DND-41 (cell line): ENCODE measurements around the gene ERBB4.

Experiments
- ATAC-seq: fragments of 200-7000 bp; cut with Tn5 transposase; 3 replicates; pipeline ENCODE4 v1.9.1; 2021; ENCODE audit warnings: low read depth; ENCODE audit not compliant: insufficient read depth
- DNase-seq: peaks from one replicate; pipeline ENCODE4 v3.0.0-alpha.2; 2020
- H2AFZ ChIP-seq: 2 replicates; pipeline ENCODE4 v1.6.0; 2012; ENCODE audit warnings: low read depth, low read length
- H3K27ac ChIP-seq: 2 replicates; pipeline ENCODE4 v1.5.1; 2012; ENCODE audit warnings: low read length, inconsistent platforms
- H3K27me3 ChIP-seq: fragments of 200-600 bp; sonication (generic); 2 replicates; pipeline ENCODE4 v1.6.0; 2012; ENCODE audit warnings: low read length, mild to moderate bottlenecking, inconsistent platforms; ENCODE audit not compliant: insufficient read depth, poor library complexity
- H3K36me3 ChIP-seq: 2 replicates; pipeline ENCODE4 v1.5.1; 2012; ENCODE audit warnings: low read length, inconsistent platforms; ENCODE audit not compliant: insufficient read depth
- H3K4me1 ChIP-seq: 2 replicates; pipeline ENCODE4 v1.5.1; 2012; ENCODE audit warnings: mild to moderate bottlenecking, low read length; ENCODE audit not compliant: insufficient read depth
- H3K4me2 ChIP-seq: 2 replicates; pipeline ENCODE4 v1.6.0; 2012; ENCODE audit warnings: mild to moderate bottlenecking, moderate library complexity, low read length, inconsistent platforms; ENCODE audit not compliant: insufficient read depth
- H3K4me3 ChIP-seq, 2 experiments: fragments of 200-600 bp in 1 of 2; shearing (Covaris generic) in 1 of 2; 2 replicates each; pipeline ENCODE4 v1.5.1; 2012 to 2016; ENCODE audit warnings: inconsistent platforms in 2 of 2, low read length in 2 of 2, mild to moderate bottlenecking in 2 of 2, low read depth in 1 of 2, moderate library complexity in 1 of 2
- H3K79me2 ChIP-seq: 2 replicates; pipeline ENCODE4 v1.6.0; 2012; ENCODE audit warnings: low read length, inconsistent platforms; ENCODE audit not compliant: insufficient read depth
- H3K9ac ChIP-seq: 2 replicates; pipeline ENCODE4 v1.6.0; 2012; ENCODE audit warnings: low read depth, mild to moderate bottlenecking, inconsistent platforms, low read length, moderate library complexity
- H3K9me3 ChIP-seq: 2 replicates; pipeline ENCODE4 v1.5.1; 2012; ENCODE audit warnings: low read length, moderate library complexity, mild to moderate bottlenecking, inconsistent platforms; ENCODE audit not compliant: insufficient read depth, severe bottlenecking
- H4K20me1 ChIP-seq: 2 replicates; pipeline ENCODE4 v1.6.0; 2012; ENCODE audit warnings: low read length; ENCODE audit not compliant: insufficient read depth
- CTCF ChIP-seq: IDR thresholded peaks from 2 replicates; pipeline ENCODE4 v1.5.1; 2012; ENCODE audit warnings: borderline replicate concordance, low read length, moderate library complexity, mild to moderate bottlenecking; ENCODE audit not compliant: poor library complexity, severe bottlenecking; ENCODE audit errors: extremely low read depth
- EZH2 ChIP-seq: IDR thresholded peaks from 3 replicates; pipeline ENCODE4 v1.6.1; 2012; ENCODE audit warnings: borderline replicate concordance, low read depth, mild to moderate bottlenecking, moderate library complexity, low read length, inconsistent platforms; ENCODE audit not compliant: severe bottlenecking

ERBB4 gene

GRCh38 chr2:211674715-211675114, 863.9 kb downstream of the ERBB4 start:
- Histone ChIP-seq H3K36me3 (no peaks in the 10 kb centered on the region), H3K4me3 (no peak overlapping the region), H3K4me1 (no peaks in the 10 kb centered on the region), H3K79me2 (no peaks in the 10 kb centered on the region), H3K27ac (no peak overlapping the region), H3K9ac (no peak overlapping the region), H3K9me3 (no peaks in the 10 kb centered on the region), H3K4me2 (no peak overlapping the region), H4K20me1 (no peaks in the 10 kb centered on the region), H2AFZ (no peak overlapping the region), H3K27me3 (no peaks in the 10 kb centered on the region)
- ATAC-seq (no peak), DNase-seq (no peak)
- no peak for TF ChIP-seq CTCF
- TF ChIP-seq EZH2: no peak

- TF ChIP-seq CTCF: no peak
- TF ChIP-seq EZH2: no peak
- H3K4me3 ChIP-seq: no peak overlapping the region
Observed at GRCh38 chr2:211673133-211673905, 865.3 kb downstream of the ERBB4 start.

GRCh38 chr2:211671977-211672376, 866.6 kb downstream of the ERBB4 start:
- Histone ChIP-seq H3K9me3 (no peaks in the 10 kb centered on the region), H3K27ac (no peak overlapping the region), H4K20me1 (no peaks in the 10 kb centered on the region), H3K79me2 (no peaks in the 10 kb centered on the region), H3K4me1 (no peaks in the 10 kb centered on the region), H3K27me3 (no peaks in the 10 kb centered on the region), H3K4me3 (no peak overlapping the region), H2AFZ (no peak overlapping the region), H3K36me3 (no peaks in the 10 kb centered on the region), H3K4me2 (no peak overlapping the region), H3K9ac (no peak overlapping the region)
- ATAC-seq (no peak), DNase-seq (no peak)
- TF ChIP-seq EZH2 (no peak), CTCF (no peak)

More at GRCh38 chr2:211673133-211673905, 865.3 kb downstream of the ERBB4 start:
- Histone ChIP-seq H3K9me3 (no peaks in the 10 kb centered on the region), H3K27me3 (no peaks in the 10 kb centered on the region), H2AFZ (no peak overlapping the region), H3K36me3 (no peaks in the 10 kb centered on the region), H4K20me1 (no peaks in the 10 kb centered on the region), H3K4me1 (no peaks in the 10 kb centered on the region), H3K27ac (no peak overlapping the region), H3K4me2 (no peak overlapping the region), H3K9ac (no peak overlapping the region), H3K79me2 (no peaks in the 10 kb centered on the region)
- no peak for ATAC-seq
- no peak for DNase-seq
